IPS-NIHi11 (cell line): ENCODE results near the gene SHISA3.

Experiments
- DNase-seq: peaks from one replicate; pipeline ENCODE4 v3.0.0; 2012; ENCODE audit warnings: mixed read lengths, low spot score

SHISA3 gene

DNA sequence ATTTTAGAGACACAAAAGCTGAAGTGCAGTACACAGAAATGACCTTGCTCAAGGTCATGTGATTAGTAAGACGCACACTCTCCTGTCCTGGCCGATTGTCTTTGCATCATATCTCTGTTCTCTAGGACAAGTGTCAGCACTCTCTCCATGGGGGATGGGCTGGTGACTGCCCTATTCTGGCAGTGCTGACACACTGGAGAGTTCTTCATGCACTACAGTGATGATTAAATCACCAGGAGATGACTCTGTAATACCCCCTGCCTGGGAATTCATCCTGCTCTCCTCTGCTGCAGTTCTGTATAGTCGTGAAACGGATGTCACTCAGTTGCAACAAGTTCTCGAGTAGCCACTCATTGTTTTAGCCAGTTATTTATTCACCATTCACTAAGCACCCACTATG, 5.3 kb upstream of the SHISA3 start:
- no peak for DNase-seq

GRCh38 chr4:42392436-42392835, 4.9 kb upstream of the SHISA3 start:
- no peak for DNase-seq

GRCh38 chr4:42395595-42395994, 1.7 kb upstream of the SHISA3 start:
- no peak for DNase-seq

DNA sequence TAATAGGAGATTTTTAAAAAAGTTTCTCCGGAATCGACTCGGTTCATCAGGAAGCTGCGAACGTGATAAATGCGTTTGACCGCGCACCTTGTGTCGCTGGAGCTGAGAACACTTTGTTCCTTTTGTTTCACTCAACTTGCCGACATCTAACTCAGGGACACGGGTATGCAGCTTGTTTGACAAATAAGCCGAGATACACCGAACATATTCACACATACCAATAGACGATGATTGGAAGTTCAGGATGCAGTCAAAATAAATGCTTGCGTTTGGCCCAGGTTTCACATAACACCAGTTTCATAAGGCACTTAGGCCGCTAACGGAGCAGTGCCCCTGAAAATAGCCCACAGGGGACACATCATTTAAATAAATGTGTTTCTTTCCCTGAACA, 932 bp upstream of the SHISA3 start:
- DNase-seq: no peak

DNA sequence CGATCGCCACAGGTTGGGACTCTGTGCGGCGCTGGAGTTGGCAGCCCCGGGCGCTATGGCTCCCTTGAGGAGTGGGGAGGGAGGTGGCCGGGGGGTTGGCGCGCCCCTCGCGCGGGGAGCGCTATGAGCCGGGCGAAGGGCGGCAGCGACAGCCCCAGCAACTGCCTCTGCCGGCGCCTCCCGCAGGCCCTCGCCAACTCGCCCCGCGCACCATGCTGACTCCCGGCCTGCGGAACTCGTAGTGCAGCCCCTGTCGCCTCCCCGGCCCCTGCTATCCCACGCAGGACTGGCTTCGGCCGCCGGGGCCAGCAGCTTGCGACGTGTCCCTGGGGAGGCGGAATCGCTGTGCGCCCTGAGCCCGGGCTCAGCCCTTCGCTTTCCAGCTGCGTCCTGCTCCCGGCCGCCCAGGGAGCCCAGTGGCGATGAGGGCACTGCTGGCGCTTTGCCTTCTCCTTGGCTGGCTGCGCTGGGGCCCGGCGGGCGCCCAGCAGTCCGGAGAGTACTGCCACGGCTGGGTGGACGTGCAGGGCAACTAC, 415 bp downstream of the SHISA3 start:
- DNase-seq: no peak

- DNase-seq: peak; percentile 45
Observed at GRCh38 chr4:42398171-42398870, 1.0 kb downstream of the SHISA3 start.

- peak; percentile 31 for DNase-seq
Observed at GRCh38 chr4:42398871-42399331, 1.6 kb downstream of the SHISA3 start.

- DNase-seq: no peak
Observed at GRCh38 chr4:42399393-42399792, 2.1 kb downstream of the SHISA3 start.

- no peak for DNase-seq
Observed at GRCh38 chr4:42401171-42401570, 3.9 kb downstream of the SHISA3 start.

- peak; percentile 59 for DNase-seq
Observed at GRCh38 chr4:42404001-42404400, 6.7 kb downstream of the SHISA3 start.

DNA sequence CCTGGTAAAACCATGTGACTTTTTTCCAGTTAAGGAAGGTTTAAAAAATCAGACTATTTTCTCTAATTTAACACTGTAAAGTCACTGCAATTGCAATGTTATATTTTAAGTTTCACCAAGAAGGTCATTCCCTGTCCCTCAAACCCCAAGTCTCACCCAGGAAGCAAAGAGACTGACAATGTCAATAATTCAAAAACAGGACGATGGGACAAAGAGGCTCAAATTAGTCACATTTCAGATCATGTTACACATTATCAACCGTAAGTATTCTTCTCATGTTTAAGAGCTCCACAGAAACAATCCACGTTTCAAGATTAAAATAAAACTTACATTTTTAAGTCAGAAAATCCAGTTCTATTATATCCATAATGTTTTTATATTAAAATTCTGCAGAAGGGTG, 13.2 kb downstream of the SHISA3 start:
- DNase-seq: no peak

GRCh38 chr4:42411803-42412202, 14.5 kb downstream of the SHISA3 start:
- DNase-seq: no peak

DNA sequence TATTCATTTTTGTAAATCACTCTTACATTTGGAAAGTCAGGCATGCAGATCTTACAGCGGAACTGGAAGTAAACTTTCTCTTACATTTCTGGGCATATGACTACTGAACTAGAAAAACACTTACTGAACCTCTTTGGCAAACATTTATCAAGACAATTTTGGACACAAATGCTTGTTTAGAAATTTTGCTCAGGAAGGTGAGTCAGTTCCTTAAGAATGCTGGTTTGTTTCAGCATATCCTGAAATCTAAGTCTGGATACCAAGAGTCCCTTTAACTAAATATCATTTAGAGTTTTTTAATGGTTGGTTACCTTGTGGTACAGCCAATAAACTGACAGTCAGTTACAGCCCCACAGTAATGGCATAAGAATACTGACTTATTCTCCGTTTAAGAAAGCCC, 15.0 kb downstream of the SHISA3 start:
- DNase-seq: no peak

DNA sequence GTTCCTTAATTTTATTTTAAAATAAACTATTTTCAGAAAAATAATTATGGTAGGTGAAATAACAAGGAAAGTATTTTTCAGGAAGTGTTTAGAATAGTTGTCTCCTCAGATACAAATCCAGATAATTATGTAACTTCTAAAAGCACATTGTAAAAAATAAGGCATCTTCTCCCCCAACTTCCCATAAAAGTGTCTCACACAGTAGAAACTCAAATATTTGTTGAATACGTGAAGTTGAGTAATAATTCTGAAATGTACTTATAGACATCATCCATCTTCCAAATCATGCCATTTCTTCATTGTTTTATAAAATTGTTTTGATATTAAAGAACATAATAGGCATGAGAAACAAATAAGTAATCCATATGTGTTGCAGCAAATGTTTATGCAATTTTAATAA, 18.0 kb downstream of the SHISA3 start:
- DNase-seq: no peak

DNA sequence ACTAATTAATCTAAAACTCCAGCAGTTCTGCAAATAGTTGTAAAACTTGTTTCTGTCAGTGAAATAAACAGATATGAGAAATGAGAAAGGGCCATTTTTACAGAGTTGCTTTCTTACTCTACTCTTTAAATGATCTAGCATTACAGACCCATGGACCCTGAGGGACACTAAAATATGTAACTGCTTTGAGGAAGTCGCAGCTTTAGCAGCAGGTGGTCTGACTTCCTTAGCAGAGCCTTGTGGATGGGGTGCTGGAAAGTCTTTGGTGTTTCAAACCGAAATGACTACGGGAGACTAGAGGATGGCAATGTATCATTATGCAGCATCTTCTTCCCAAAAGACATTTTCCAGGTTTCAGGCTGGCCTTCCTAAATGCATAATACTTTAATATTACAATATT, 18.7 kb downstream of the SHISA3 start:
- DNase-seq: no peak

GRCh38 chr4:42417550-42417949, 20.3 kb downstream of the SHISA3 start:
- DNase-seq: no peak

GRCh38 chr4:42420140-42420539, 22.9 kb downstream of the SHISA3 start:
- no peak for DNase-seq

DNA sequence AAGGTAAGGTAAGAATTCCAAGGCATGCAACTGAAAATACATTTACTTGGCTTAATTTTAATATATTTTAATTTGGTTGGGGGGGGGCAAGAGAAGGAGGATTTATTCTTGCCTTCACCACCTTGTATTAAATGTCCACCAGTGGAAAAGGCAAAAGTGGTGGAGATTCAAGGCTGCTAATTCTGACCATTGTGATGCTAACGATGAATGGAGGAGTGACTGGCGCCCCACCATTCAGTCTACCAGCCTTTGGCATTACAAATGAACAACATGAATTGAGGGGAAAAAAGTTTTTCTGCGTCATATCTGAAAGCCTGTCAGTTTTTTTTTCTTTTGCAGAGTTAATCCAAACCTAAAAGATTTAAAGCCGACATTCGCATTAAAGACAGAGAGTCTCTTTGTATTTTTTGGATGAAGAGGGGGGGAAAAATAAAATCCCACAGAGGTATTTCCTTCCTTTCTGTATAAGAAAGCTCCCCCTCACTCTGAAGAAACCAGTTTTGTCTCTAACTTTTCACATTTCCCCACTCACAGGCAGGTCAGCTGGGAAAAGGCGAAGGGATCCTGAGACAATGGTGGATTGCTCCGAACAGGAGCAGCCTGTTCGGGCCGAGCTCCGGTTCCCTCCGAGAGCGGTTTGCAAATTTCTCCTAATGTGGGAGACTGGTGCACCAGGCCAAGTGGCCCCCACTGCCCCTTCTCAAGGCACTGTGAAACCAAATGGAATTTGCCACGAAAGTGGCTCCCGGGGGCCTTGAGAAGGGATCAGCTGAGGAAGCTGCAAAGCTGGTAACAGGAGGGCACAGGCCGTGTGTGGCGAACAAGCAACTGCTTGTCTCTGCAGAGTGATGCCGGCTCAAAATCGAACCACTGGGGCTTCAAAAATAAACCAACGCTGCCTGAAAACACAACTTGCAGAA, 28.1 kb downstream of the SHISA3 start:
- DNase-seq: no peak

- DNase-seq: no peak
Observed at GRCh38 chr4:42428036-42428435, 30.7 kb downstream of the SHISA3 start.

GRCh38 chr4:42436928-42437565, 39.8 kb downstream of the SHISA3 start:
- DNase-seq: no peak

- no peak for DNase-seq
Observed at GRCh38 chr4:42440083-42440482, 42.8 kb downstream of the SHISA3 start.

GRCh38 chr4:42442601-42443000, 45.3 kb downstream of the SHISA3 start:
- DNase-seq: no peak

GRCh38 chr4:42445038-42445437, 47.8 kb downstream of the SHISA3 start:
- DNase-seq: no peak
